GM19025 (cell line): ENCODE data around the gene ANKRD49.

Experiments used
- ATAC-seq: cut with Tn5 transposase; IDR thresholded peaks from one replicate; pipeline ENCODE4 v1.9.1; 2021; ENCODE audit warnings: mild to moderate bottlenecking, low read depth, moderate library complexity; ENCODE audit not compliant: unreplicated experiment

ANKRD49 gene, protein sequence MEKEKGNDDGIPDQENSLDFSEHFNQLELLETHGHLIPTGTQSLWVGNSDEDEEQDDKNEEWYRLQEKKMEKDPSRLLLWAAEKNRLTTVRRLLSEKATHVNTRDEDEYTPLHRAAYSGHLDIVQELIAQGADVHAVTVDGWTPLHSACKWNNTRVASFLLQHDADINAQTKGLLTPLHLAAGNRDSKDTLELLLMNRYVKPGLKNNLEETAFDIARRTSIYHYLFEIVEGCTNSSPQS

DNA sequence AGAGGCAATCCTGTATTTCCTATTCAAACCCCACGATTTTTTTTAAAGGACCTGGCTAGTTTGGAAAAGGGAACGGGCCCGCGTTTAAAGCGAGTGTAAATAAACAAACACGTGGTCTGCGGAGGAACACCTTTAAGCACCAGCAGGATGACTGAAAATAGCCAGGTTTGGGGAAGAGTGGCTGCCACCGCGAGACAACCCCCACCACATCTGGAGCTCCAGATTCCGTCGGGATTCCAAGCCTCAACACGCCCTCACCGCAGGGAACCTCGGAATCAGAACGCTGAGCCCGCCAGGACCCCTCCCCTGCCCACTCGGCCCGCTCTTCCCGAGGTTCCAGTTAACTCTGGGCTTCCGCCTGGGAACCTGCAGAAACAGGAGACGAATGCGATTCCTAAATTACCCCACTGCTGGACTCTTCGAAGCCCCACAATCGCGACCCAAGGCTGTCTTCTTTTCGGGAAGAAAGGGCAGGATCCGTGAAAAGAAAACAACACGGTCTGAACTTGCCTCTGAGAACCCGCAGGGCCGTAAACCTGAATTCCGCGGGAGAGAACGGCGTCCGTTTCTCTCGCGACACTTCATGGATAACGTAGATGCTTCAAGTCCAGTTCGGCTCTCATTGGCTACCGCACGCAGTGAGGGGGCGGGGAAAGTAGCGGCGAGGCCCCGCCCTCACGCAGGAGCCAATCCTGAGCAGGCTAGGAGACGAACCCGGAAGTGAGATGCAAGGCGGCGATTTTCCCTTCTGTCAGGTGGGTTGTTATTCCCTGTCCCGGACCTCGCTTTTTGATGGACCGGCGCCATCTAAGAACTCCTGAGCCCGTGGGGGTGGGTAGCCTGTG, at the start of gene ANKRD49, which contains the start of gene MRE11:
TSS of gene ANKRD49 (plus strand) at position 704 of the 845 bp plus-strand sequence. CDS start 2,710 bp downstream, outside the sequence.
TSS of gene MRE11 (minus strand) at position 564 of the 845 bp plus-strand sequence. CDS start 1,043 bp downstream, outside the sequence.
- peak; percentile 100 for ATAC-seq

DNA sequence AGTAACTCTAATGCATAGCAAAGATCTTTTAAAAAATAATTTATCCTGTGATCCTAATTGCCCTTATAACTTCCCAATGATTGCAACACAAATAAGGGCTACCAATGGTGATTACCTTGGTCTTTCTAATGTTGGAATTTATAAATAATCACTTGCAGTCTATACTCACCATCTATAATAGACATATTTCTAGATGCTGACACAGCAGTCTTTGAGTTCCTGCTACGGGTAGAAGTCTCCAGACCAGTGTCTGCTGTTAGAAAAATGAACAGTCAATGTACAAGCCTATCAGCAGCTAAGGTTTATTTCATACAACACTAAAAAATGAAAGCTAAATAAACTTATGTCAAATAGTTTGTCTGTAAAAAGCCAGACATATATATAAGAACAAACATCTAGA, 48.1 kb upstream of the ANKRD49 start:
- no peak for ATAC-seq

GRCh38 chr11:94447149-94447548, 46.6 kb upstream of the ANKRD49 start:
- ATAC-seq: no peak

DNA sequence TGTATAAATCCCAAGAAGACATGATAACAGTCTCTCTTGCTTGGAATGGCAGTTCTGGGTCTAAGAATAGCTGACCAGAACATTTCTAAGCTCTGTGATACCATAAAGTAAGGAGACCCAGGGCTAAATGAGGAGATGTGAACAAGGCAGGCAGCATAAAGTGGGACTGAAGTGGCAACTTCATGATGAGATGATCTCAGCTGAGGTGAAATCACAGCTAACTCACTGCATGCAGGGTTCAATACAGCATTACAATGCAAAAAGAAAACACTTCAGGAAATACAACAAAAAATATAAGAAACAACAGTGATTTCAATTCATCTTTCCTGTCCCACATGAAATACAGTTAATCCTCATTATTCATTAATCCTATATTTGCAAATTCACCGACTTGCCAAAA, 44.8 kb upstream of the ANKRD49 start:
- no peak for ATAC-seq

GRCh38 chr11:94449437-94449836, 44.3 kb upstream of the ANKRD49 start:
- no peak for ATAC-seq

GRCh38 chr11:94450048-94450447, 43.7 kb upstream of the ANKRD49 start:
- no peak for ATAC-seq

DNA sequence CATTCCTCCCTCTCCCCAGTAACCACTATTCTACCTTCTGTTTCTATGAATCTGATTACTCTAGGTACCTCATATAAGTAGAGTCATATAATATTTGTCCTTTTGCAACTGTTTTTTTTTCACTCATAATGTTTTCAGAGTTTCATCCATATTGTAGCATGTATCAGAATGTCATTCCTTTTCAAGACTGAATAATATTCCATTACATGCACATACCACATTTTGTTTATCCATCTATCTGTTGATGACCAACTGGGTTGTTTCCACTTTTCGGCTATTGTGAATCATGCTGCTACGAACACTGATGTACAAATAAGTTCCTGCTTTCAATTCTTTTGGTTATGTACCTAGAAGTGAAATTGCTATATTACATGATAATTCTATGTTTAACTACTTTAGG, 40.8 kb upstream of the ANKRD49 start:
- ATAC-seq: no peak

DNA sequence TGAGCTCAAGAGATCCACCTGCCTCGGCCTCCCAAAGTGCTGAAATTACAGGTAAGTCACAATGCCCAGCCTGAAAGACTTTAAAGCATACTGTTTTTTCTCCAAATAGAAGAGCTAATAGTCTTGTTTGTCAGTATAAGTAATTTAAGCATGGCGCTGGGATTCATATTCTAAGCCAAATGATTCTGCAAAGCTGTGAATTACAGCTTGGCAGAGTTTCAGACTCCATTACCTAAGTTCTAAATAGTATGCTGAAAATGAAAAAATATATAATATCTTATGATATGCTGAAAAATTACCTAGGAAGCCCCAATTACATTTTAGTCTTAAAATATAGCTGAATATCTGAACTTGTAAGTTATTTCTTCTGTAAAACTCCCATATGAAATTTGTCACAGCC, 39.5 kb upstream of the ANKRD49 start:
- ATAC-seq: no peak

DNA sequence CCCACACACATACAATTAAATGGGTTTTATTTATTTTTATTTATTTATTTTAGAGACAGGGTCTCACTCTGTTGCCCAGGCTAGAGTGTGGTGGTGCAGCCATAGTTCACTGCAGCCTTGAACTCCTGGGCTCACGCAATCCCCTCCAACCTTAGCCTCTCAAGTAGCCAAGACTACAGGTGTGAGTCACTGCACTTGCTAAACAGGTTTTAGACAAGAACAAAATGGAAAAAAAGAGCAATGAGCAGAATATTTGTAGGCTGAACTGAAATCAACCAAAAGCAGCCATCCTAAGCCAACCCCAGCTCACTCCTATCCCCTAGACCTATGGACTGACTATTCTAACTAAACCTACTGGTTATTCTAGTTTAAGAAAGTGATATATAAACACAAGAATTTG, 37.9 kb upstream of the ANKRD49 start:
- ATAC-seq: no peak

- ATAC-seq: no peak
These were observed 36.4 kb upstream of the ANKRD49 start for GRCh38 chr11:94457118-94458029.

DNA sequence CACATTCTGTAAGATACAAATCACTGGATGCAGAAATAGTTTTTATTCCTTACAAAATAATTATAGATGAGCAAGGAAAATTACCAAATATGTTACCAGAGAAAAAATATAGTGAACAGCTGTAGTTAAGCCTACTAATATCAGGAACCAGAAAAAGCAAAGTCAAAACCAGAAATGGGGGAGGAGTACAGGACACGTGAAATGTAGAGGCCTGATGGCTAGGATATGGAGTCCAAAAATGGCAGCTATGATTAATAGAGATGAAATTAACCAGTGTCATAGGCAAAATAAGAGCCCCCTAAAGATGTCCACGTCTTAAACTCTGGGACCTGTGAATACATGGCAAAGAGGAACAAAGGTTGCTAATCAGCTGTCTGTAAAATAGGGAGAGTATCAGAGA, 34.2 kb upstream of the ANKRD49 start:
- ATAC-seq: no peak

- peak; percentile 72 for ATAC-seq
These were observed 24.4 kb upstream of the ANKRD49 start for GRCh38 chr11:94469416-94469815.

DNA sequence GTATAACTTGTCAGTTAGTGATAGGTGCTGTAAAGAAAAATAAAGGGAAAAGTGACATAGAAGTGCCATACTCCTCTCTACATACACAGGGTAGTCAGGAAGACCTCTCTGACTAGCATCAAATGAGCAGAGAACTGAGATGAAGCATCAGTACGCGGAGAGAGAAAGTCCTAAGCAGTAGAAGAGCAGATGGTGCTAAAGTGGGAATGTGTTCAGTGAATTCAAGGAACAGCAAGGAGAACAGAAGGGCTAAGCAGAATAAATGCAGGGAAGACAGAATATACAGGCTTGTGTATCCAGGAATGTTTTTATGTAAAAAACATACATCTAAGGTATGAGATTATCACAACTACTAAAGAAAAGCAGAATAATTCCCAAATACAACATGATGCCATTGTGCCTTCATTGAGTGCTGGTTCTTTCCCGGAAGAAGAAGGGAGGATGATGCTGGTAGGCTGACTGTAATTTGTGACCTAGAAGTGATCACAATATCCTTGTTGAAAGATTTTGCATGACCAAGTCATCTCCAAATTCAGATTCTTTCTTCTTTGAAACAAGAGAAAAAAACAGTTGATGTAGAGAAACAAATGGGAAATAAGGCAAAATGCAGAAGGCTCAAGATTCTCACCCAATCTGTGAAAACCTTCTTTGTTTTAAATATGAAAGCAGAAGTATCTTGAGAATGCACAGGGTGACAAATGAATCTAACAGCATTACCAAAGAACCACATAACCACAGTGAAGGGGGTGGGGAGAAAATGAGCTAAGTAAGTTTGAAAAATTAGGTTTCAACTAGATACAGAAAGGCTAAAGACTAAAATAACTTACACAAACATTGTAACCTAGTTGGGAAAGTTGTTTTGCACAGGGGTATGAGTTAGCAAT, 20.6 kb upstream of the ANKRD49 start:
- ATAC-seq: peak; percentile 76

DNA sequence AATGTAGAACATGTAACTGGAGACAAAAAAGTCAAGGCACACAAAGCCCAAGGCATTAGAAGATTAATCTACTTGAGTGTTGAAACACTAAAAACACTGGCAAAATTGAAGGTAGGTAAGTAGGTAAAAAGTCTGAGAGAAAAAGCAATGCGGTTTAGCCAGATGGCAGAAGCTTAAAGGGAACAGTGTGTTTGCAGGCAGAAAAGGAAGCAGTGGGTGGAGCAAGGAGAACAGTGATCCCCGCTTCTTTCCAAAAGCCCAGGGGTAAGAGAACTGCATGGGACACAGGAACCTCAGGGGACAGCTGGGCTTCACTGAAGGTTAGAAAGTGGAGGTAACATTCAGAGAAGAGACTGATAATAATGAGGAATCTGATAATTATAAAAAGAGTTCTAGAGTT, 16.2 kb upstream of the ANKRD49 start:
- ATAC-seq: no peak

DNA sequence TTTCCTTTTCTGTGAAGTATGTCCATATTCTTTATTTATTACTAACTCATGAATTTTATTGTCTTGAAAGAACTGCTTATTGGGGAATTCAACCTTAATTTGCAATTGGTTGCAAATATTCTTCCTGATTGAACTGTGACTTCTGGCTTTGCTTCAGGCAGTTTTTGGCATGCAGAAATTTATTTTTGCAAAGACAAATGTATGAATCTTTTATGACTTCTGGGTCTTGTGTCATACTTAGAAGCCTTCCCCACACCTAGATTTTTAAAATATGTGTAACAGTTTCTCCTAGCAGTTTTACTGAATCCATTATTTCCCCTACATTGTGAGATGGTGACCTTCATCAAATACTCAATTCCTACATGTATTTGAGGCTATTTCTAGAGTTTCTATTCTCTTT, 12.4 kb upstream of the ANKRD49 start:
- no peak for ATAC-seq

- no peak for ATAC-seq
These were observed 7.7 kb upstream of the ANKRD49 start for GRCh38 chr11:94486068-94486467.

DNA sequence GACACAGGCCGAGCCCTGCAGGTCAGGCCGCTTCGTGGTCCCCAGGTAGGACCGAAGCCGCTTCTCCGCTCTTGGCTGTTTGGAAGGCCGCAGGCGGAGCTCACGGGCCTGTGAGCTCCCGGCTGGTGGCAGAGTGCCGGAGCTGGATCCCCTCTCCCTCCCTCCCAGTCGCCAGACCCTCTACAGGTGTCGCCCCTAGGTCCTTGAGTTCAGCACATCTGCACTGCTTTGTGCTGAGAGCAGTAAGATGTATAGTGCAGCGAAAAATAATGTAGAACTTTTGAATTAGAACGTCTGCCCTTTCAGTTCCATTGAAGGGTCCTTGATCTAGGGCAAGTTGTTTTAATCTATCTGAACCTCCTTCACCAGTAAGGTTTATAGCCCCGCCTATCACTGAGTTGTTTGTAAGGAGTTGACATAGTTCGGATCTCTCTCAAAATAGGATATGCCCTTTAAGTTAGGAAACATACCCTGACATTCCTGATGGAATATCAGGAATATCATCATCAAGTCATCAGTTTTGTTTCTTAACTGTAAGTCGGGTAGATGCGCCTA, 419 bp downstream of the ANKRD49 start:
- peak; percentile 57 for ATAC-seq

DNA sequence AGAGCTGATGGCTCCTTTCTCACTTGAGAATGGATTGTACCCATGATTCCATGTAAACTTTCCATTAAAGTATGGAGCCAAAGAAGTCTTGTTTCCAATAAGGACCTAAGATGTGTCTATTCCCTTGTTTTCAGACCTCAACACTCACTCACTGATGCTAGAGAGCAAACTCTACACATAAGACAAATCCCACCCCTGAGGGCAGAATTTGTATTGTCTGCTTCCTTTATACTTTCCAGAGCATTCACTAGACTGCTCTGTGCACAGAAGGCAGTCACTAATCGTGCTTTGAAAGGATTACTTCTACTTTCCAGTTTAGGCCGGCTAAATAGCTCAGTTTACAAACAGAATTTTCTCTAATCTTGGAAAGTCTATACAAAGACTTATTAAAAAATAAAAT, 6.4 kb downstream of the ANKRD49 start:
- ATAC-seq: no peak

DNA sequence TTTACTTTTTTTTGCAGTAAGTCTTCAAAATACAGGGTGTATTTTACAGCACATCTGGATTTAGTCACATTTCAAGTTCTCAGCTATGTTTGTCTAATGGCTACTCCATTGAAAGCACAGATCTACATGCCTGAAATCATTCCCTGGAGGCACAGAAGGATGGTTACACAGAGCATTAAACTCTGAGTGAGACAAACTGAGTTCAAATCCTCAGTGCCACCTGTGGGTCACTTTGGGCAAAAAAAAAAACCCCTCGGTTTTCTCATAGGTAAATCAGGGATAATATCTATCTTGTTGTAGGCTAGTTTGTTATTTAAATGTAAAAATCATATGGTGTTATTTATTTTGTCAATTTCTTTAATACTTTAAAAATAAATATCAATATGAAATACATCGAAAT, 7.7 kb downstream of the ANKRD49 start:
- no peak for ATAC-seq
